Fibroblast of skin of scalp (primary cell): ENCODE measurements around the gene TAS2R41.
A peak's percentile ranks its signal among the peaks of the same experiment; 100 is the strongest.

ENCODE experiments used
- DNase-seq: peaks from one replicate; pipeline ENCODE4 v3.0.0-alpha.2; 2013

Gene TAS2R41

GRCh38 chr7:143494622-143495021 lies 16.9 kb downstream of the TAS2R41 start:
- no peak for DNase-seq

DNA sequence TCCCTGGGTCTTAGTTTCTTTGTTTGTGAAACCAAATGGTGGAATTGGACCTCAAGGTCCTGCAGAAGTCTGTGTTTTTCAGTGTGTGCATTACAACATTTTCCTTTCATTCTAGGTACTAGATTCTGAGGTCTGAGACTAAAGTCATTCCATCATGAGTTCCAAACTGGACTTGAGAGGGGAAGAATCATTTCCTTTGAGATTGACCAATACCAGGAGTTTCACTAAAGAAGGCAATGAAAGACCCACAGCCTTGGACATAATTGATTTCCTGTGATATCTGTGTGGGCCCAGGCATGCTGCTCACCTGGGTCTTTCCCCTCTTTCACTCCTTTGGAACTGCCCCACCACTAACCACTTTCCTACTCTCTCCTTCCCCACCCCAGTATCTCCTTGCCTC lies 18.2 kb downstream of the TAS2R41 start:
- no peak for DNase-seq

- DNase-seq, result no peak
Measured at GRCh38 chr7:143496263-143496662, 18.6 kb downstream of the TAS2R41 start.

DNA sequence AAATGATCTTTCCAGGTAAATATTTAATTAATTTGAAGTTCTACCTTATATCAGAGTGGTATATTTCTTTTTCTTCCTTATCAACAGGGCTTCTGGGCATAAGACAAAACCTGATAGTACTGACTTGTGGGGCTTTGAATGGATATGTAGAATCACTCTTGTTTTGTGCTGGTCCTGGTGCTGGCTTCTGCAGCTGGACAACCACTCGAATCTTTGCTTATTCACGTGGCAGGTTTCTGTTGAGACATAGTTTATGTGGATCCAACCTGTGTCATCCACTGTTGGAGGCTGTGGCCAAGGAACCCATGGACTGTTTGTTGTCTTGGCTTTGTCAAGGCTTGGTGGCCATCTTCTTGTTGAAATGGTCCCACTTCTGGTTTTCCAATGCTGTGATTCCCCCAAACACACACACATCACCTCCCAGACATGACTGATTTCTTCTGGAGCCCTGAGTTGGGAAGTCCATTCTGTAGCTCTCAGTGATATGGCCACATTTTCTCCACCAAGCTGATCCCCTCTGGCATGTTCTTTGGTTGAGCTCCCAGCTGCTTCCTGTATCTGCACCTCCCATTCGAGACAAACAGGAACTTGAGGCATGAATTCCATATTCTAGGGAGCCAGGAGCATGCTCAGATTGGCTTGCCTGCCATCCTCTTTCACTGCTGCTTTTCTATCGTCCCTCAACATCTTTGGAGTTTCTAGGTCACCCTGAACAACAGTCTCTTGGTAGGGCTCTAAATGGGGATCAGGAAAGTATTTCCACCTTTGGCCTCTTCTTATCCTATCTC lies 19.5 kb downstream of the TAS2R41 start:
- no peak for DNase-seq

DNA sequence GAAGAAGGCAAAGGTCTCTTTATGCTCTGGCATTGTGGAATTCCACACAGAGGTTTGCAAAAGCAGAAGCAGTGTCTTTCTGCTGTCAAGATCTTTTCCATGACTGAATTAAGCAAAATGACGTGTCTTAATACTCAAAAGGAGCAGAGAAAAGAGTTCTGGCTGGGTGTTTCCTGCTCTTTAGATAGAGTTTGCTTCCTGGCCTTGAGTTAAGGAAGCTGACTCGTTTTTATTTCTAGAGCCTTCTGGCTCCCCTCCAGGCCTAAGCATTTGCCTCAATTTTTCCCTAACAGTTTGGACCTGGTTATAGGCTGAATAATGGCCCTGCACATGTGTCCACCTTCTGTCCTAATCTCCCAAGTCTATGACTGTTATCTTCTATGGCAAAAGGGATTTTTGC lies 21.6 kb downstream of the TAS2R41 start:
- DNase-seq, result no peak

DNA sequence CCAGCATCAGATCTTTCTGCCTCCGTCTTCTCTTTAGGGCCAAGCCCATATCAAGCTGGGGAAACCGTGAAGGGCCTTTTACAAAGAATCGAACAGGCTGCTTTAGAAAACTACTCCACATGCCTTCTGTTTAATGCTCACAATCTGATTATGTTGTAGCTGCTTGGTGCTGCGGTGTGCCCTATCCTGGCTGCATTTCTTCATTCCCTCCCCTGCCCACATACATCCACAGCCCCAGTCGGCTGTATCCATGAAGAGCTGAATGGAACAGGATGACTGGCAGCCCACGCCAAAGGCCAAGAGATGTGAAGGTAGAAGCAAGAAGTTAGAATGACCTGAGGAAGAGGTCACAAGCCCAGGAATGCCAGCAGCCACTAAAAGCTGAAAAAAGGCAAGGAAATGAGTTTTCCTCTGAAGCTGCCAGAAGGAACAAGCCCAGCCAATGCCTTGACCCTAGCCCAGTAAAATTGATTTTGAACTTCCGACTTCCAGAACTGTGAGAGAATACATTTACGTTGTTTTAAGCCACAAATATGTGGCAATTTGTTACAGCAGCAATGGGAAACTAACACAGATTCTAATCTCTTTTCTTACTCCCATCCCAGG lies 22.2 kb downstream of the TAS2R41 start:
- DNase-seq, result no peak

GRCh38 chr7:143503261-143503660 lies 25.6 kb downstream of the TAS2R41 start:
- no peak for DNase-seq

GRCh38 chr7:143504215-143504936 lies 26.7 kb downstream of the TAS2R41 start:
- DNase-seq, result no peak

DNA sequence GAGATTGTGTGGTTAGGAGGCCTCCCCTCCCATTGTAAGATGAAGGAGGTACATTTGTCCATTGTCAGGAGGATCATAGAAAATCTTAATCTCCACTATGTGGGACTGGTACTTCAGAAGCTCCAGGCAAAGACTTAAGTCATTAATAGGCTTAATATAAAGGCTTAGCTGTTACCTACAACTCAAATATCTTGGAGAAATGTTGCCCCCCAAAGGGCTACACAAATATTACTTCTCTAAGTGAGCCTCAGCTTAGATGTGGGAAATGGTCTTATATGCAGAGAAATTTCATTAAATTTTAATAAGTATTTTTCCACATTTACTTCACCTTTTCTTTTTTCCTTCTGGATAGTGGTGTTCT lies 27.2 kb downstream of the TAS2R41 start:
- peak; percentile 40 for DNase-seq

- DNase-seq, result no peak
Measured at GRCh38 chr7:143505838-143506237, 28.2 kb downstream of the TAS2R41 start.

GRCh38 chr7:143507094-143507518 lies 29.4 kb downstream of the TAS2R41 start:
- no peak for DNase-seq

DNA sequence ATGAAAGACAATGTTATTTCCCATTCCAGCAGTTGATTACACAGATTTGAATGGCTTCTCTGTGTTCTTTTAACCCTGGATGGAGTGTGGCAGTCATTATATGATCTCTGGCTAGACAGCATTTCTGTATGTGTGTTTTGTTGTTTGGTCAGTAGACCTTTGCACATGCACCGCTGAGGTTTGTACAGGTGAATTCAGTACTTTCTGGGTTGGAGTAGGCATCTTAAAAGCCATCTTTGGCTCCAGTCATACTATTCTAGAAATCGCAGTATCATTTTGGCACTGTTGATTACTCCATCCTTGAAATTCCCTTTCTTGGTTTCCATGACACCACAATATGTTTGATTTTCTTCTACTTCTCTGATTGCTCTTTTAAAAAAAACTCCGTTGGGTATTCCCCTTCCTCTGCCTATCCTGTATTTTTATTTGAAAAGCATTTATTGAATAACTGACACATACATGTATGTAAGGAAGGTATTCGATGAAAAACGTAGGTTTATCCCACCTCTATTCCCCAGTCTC lies 29.9 kb downstream of the TAS2R41 start:
- no peak for DNase-seq

DNA sequence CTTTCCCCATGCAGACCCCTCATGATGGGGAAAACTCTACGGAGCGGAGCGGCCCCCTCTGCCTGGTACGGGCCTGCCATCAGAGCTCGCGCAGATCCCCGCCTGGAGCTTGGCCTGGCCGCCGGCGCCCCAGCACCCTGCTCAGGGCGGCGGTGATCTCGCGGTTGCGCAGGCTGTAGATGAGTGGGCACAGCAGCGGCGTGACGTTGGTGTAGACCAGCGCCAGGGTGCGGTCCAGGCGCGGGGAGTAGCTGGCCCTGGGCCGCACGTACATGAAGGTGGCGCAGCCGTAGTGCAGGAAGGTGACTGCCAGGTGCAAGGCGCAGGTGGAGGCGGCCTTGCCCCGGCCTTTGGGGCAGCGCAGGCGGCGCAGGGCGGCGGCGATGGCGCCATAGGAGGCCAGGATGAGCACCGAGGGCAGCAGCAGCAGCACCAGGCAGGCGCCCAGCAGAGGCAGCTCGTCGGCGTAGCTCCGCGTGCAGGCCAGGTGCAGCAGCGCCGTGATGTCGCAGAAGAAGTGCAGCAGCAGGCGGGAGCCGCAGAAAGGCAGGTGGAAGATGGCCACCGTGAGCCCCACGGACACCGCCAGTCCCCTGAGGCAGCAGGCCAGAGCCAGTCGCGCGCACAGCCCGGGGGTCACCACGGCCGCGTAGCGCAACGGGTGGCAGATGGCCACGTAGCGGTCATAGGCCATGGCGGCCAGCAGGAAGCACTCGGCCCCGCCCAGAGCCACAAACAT lies 33.4 kb downstream of the TAS2R41 start:
- no peak for DNase-seq

DNA sequence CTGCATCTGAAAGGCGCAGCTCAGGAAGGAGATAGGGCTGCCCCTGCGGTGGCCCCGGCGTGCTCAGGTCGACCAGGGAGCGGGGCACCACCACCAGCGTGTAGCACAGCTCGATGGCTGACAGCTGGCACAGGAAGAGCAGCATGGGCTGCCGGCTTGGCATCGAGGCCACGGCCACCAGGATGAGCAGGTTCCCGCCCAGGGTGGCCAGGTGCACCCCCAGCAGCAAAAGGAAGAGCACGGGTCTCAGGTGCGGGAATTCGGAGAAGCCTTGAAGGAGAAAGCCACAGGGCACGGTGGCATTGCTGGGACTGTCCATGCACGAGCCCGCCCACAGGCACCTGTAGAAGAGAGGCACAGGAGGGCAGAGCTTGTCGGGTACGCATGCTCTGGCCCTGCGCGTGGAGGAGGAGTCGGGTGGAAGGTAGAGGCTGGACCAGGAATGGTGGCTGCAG lies 33.9 kb downstream of the TAS2R41 start:
- no peak for DNase-seq

DNA sequence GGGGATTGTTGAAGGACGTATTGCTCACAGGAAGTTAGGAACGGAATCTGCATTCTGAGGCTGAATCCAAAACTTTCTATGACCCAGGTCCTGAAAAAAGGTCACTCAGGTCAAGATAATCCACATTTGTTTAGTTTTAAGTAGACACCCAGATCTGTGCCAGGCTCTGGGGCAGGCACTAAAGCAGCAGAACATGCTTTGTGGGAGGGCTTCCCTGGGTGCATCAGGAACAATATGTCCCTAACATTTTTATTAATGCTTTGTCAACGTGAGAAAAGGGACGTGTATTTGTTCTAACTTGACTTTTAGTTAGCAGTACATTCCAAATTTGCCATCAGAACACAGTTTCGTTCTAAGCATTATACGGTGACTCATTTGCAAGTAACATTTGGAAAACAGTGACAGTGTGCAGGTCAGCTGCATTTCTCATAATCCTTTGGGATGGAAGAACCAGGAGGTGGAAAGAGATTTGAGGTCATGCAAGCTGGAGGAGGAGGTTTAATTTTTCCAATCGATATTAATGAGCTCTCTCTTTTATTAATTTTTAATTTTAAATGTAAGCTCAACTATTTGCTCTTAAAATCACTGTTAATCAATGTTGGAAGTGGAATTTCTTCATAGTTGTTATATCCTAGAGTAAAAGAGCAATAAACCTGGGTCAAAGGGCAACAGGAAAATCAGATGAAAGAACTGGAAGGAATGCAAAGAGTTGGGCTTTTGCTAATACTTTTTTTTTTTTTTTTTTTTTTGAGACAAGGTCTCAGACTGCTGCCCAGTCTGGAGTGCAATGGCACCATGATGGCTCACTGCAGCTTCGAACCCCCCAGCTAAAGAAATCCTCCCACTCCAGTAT lies 35.0 kb downstream of the TAS2R41 start:
- DNase-seq, result no peak

DNA sequence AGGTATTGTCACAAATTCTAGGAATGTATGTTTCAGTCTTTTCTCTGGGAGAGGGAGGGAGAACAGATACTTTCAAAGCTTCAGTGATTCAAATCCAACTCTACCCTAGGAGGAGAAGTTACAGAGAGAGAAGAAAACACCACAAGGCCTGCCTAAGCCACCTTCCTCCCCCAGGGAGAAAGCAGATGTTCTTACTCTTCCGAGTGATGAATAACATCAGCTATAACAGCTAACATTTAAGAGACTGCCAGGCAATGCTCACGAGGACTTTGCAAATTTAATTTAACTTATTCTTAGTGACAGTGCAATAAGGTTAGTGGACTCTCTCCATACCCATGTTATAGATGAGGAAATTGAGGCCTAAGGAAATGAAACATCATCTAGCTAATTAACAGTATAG lies 36.8 kb downstream of the TAS2R41 start:
- DNase-seq, result no peak

DNA sequence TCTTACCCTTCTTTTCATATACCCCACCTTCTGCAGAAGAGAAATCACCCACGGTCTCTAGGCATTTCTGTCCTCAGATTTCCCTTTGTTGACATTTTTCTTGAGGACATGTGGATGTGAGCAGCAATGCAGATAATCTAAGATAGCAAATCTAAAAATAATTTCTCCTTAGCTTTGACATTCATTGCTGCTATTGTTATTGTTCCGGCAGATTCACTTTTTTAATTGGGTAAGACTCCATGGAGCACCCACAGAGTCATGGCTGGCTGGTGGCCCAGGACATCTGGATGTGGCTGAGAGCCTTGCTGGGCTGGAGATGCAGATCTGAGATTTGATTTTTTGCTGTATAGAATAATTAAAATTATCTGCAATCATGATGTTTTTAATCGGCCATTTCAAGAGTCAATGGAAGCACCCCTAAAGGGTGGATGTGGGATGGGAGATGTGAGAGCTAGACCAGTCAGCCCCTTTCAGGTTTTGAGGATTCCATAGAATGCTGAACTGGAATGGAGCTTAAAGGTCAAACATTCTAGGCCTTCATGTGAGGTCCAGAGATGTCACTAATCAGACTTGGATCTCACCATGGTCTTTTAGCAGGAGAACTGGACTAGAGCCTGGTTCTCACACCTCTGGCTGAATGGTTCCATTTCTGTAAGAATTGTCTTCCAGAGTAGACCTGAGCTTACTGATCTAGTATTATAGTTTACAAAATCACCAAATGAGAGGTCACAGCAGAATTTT lies 37.5 kb downstream of the TAS2R41 start:
- no peak for DNase-seq

- no peak for DNase-seq
Measured at GRCh38 chr7:143516981-143517380, 39.3 kb downstream of the TAS2R41 start.

- peak; percentile 54 for DNase-seq
Measured at GRCh38 chr7:143518521-143518920, 40.8 kb downstream of the TAS2R41 start.

GRCh38 chr7:143518941-143519340 lies 41.3 kb downstream of the TAS2R41 start:
- no peak for DNase-seq
